Measurements from ENCODE around the gene CACNA2D1.

DNA sequence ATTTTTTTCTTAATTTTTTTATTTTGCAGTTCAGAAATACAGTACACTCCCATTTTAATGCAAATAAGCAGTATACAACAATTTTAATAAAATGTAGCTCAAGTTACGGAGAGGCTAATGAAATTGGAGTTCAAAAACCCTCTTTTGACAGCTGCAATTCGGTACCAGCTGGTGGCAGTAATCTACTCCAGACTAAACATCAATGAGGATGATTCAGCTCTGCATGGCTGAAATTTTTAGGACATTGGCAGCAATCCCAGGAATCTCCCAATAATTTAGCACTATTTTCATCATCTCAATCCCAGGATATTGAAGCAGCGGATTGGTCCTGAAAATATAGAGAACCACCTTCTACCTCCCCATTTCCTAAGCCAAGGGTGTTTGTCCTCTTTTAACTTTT is 278.8 kb downstream of the CACNA2D1 start:
- TF ChIP-seq, protein P1, sequence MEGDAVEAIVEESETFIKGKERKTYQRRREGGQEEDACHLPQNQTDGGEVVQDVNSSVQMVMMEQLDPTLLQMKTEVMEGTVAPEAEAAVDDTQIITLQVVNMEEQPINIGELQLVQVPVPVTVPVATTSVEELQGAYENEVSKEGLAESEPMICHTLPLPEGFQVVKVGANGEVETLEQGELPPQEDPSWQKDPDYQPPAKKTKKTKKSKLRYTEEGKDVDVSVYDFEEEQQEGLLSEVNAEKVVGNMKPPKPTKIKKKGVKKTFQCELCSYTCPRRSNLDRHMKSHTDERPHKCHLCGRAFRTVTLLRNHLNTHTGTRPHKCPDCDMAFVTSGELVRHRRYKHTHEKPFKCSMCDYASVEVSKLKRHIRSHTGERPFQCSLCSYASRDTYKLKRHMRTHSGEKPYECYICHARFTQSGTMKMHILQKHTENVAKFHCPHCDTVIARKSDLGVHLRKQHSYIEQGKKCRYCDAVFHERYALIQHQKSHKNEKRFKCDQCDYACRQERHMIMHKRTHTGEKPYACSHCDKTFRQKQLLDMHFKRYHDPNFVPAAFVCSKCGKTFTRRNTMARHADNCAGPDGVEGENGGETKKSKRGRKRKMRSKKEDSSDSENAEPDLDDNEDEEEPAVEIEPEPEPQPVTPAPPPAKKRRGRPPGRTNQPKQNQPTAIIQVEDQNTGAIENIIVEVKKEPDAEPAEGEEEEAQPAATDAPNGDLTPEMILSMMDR (IDR thresholded peaks at IDR 0.05) = peak in 1 of 6 experiments; percentile 16
- no peak for TF ChIP-seq POLR2A (IDR thresholded peaks at IDR 0.05)
